KMS-11 (cell line): Measurements from ENCODE around the gene UBALD1.

Experiments used
- H2AFZ ChIP-seq: fragments of 200-600 bp; sonication (generic); 2 replicates; pipeline ENCODE4 v1.6.1; 2016; ENCODE audit warnings: antibody characterized with exemption, mixed run types, low read depth
- H3K27ac ChIP-seq: fragments of 200-600 bp; sonication (generic); 2 replicates; pipeline ENCODE4 v1.6.1; 2016; ENCODE audit warnings: mild to moderate bottlenecking, mixed run types
- H3K27me3 ChIP-seq: fragments of 200-600 bp; sonication (generic); 2 replicates; pipeline ENCODE4 v1.6.1; 2017; ENCODE audit warnings: mild to moderate bottlenecking, low read depth, mixed run types, moderate library complexity; ENCODE audit not compliant: insufficient read depth
- H3K36me3 ChIP-seq: fragments of 200-600 bp; sonication (generic); 2 replicates; pipeline ENCODE4 v1.6.1; 2017; ENCODE audit warnings: mild to moderate bottlenecking, mixed run types; ENCODE audit not compliant: insufficient read depth
- H3K4me1 ChIP-seq: fragments of 200-600 bp; sonication (generic); 2 replicates; pipeline ENCODE4 v1.6.1; 2016; ENCODE audit warnings: mild to moderate bottlenecking, low read depth, mixed run types; ENCODE audit not compliant: poor library complexity, severe bottlenecking
- H3K4me2 ChIP-seq: fragments of 200-600 bp; sonication (generic); 2 replicates; pipeline ENCODE4 v1.7.0; 2016; ENCODE audit warnings: mild to moderate bottlenecking, mixed run types
- H3K4me3 ChIP-seq: fragments of 200-600 bp; sonication (generic); IDR thresholded peaks from 2 replicates; pipeline ENCODE4 v1.6.1; 2017; ENCODE audit warnings: low read depth, low read length, mixed read lengths; ENCODE audit not compliant: insufficient read depth
- H3K79me2 ChIP-seq: fragments of 200-600 bp; sonication (generic); 2 replicates; pipeline ENCODE4 v1.6.1; 2016; ENCODE audit warnings: low read depth, mixed run types; ENCODE audit not compliant: insufficient read depth
- H3K9ac ChIP-seq: fragments of 200-600 bp; sonication (generic); 2 replicates; pipeline ENCODE4 v1.6.1; 2016; ENCODE audit warnings: mild to moderate bottlenecking, mixed run types
- H4K20me1 ChIP-seq: fragments of 200-600 bp; sonication (generic); 2 replicates; pipeline ENCODE4 v1.6.1; 2016; ENCODE audit warnings: mild to moderate bottlenecking, mixed run types; ENCODE audit not compliant: insufficient read depth
- CTCF ChIP-seq: fragments of 200-600 bp; sonication (generic); conservative IDR thresholded peaks from 2 replicates; pipeline ENCODE4 v1.6.1; 2017; ENCODE audit warnings: low read depth, mild to moderate bottlenecking, antibody characterized with exemption, low read length, moderate library complexity, mixed read lengths

Gene UBALD1

GRCh38 chr16:4614571-4615383 is at the start of gene UBALD1:
Gene UBALD1 (minus strand): TSS chr16:4614888. CDS start chr16:4614797, 91 bp downstream.
- TF ChIP-seq CTCF: no peak
- Histone ChIP-seq H3K4me1 (peaks cover 30% of the 10 kb centered on the region), H3K36me3 (no peaks in the 10 kb centered on the region), H3K4me2 (peak within 1 kb of the TSS; percentile 83), H3K4me3 (no peak within 1 kb of the TSS), H3K27ac (peak within 1 kb of the TSS; percentile 50), H3K9ac (peak within 1 kb of the TSS; percentile 83), H4K20me1 (no peaks in the 10 kb centered on the region), H3K27me3 (no peaks in the 10 kb centered on the region), H2AFZ (peak within 1 kb of the TSS; percentile 87), H3K79me2 (peaks cover 9% of the 10 kb centered on the region; the same call in 1 of the 2 replicates)

DNA sequence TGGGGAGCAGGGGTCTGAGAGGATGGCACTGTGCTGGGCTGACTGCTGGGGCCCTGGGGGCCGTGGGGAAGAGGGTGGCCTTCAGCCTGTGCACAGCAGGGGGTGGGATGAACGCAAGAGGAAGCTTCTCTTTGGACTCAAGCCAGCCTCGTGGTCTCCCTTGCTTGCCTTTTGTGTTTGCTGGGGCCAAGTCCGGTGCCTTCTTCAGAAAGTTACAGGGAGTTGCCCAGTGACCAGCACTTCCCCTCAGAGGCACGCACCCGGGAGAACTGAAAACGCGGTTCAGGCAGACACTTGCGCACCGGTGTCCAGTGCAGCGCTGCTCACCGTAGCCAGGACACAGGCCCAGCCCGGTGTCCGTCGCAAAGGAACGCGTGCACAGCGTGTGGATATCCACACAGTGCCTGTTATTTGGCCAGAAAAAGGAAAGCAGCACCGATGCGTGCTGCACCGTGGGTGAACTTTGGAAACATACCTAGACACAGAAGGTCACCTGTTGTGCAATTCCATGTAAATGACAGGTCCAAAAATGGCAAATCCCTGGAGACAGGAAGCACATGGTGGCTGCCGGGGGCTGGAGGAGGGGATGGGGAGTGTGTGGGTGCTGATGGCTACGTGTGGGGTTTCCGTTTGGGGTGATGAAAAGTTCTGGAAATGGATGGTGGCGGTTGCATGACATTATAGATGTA is 49.2 kb upstream of the UBALD1 start:
- H3K36me3 ChIP-seq: peaks cover 11% of the 10 kb centered on the region; the same call in 1 of the 2 replicates
- H3K27me3 ChIP-seq: no peaks in the 10 kb centered on the region
- H3K4me2 ChIP-seq: no peak overlapping the region
- H3K79me2 ChIP-seq: no peaks in the 10 kb centered on the region
- no peaks in the 10 kb centered on the region for H3K4me1 ChIP-seq
- no peaks in the 10 kb centered on the region for H4K20me1 ChIP-seq
- H3K27ac ChIP-seq: no peak overlapping the region
- H3K9ac ChIP-seq: no peak overlapping the region
- no peak overlapping the region for H2AFZ ChIP-seq
- no peak overlapping the region for H3K4me3 ChIP-seq
- TF ChIP-seq CTCF: no peak

- TF ChIP-seq CTCF: no peak
- no peak overlapping the region for H3K9ac ChIP-seq
- no peaks in the 10 kb centered on the region for H3K27me3 ChIP-seq
- no peaks in the 10 kb centered on the region for H3K4me1 ChIP-seq
- no peaks in the 10 kb centered on the region for H3K79me2 ChIP-seq
- H2AFZ ChIP-seq: no peak overlapping the region
- no peak overlapping the region for H3K4me3 ChIP-seq
- peaks cover 6% of the 10 kb centered on the region; the same call in 1 of the 2 replicates for H3K36me3 ChIP-seq
- H4K20me1 ChIP-seq: no peaks in the 10 kb centered on the region
- no peak overlapping the region for H3K27ac ChIP-seq
- no peak overlapping the region for H3K4me2 ChIP-seq
These were observed 48.7 kb upstream of the UBALD1 start for GRCh38 chr16:4663465-4663776.

- H3K27me3 ChIP-seq: no peaks in the 10 kb centered on the region
- H3K9ac ChIP-seq: no peak overlapping the region
- no peak for TF ChIP-seq CTCF
- no peaks in the 10 kb centered on the region for H3K36me3 ChIP-seq
- no peaks in the 10 kb centered on the region for H4K20me1 ChIP-seq
- no peaks in the 10 kb centered on the region for H3K4me1 ChIP-seq
- H2AFZ ChIP-seq: no peak overlapping the region
- no peak overlapping the region for H3K4me3 ChIP-seq
- no peaks in the 10 kb centered on the region for H3K79me2 ChIP-seq
- H3K27ac ChIP-seq: no peak overlapping the region
- H3K4me2 ChIP-seq: no peak overlapping the region
These were observed 47.0 kb upstream of the UBALD1 start for GRCh38 chr16:4661661-4662060.
